ENCODE data around the gene INO80E.

Gene INO80E

GRCh38 chr16:29988346-29989075 is 7.5 kb upstream of the INO80E start:
- ATAC-seq: no peak

GRCh38 chr16:29989111-29989858 is 6.8 kb upstream of the INO80E start:
- no peak for ATAC-seq
- TF ChIP-seq PPARA (CRISPR knock-in tag; IDR thresholded peaks at IDR 0.05; ENCODE audit: borderline replicate concordance) (no peak), GLIS3 (CRISPR knock-in tag; IDR thresholded peaks at IDR 0.05) (no peak), ZNF70 (CRISPR knock-in tag; IDR thresholded peaks at IDR 0.05) (no peak), ZFP3 (CRISPR knock-in tag; IDR thresholded peaks at IDR 0.05) (no peak), SNAI2 (CRISPR knock-in tag; IDR thresholded peaks at IDR 0.05) (no peak), TSHZ2 (CRISPR knock-in tag; IDR thresholded peaks at IDR 0.05) (no peak), TCF4 (CRISPR knock-in tag; IDR thresholded peaks at IDR 0.05; ENCODE audit: borderline replicate concordance) (no peak), ZFP30 (CRISPR knock-in tag; IDR thresholded peaks at IDR 0.05) (no peak), ZNF565 (CRISPR knock-in tag; conservative IDR thresholded peaks at IDR 0.05; ENCODE audit: low read depth) (no peak), CSDC2 (CRISPR knock-in tag; IDR thresholded peaks at IDR 0.05) (no peak), PATZ1 (CRISPR knock-in tag; IDR thresholded peaks at IDR 0.05; ENCODE audit: borderline replicate concordance) (no peak), POU6F1 (CRISPR knock-in tag; IDR thresholded peaks at IDR 0.05; ENCODE audit: borderline replicate concordance, low read depth) (no peak), ISL1 (CRISPR knock-in tag; IDR thresholded peaks at IDR 0.05) (no peak), BACH2 (CRISPR knock-in tag; IDR thresholded peaks at IDR 0.05; ENCODE audit: borderline replicate concordance) (no peak), CSRNP3 (CRISPR knock-in tag; IDR thresholded peaks at IDR 0.05) (no peak), ZC3H10 (CRISPR knock-in tag; IDR thresholded peaks at IDR 0.05) (no peak), CREB5 (CRISPR knock-in tag; IDR thresholded peaks at IDR 0.05; ENCODE audit: low read depth) (no peak), ESRRG (CRISPR knock-in tag; IDR thresholded peaks at IDR 0.05) (no peak), ARNTL (CRISPR knock-in tag; IDR thresholded peaks at IDR 0.05; ENCODE audit: borderline replicate concordance, low read depth) (no peak), RARB (CRISPR knock-in tag; IDR thresholded peaks at IDR 0.05) (no peak)

More at GRCh38 chr16:29988346-29989075, 7.5 kb upstream of the INO80E start:
- no peak for TF ChIP-seq CSDC2 (CRISPR knock-in tag; IDR thresholded peaks at IDR 0.05)
- no peak for TF ChIP-seq ZC3H10 (CRISPR knock-in tag; IDR thresholded peaks at IDR 0.05)
- no peak for TF ChIP-seq RARB (CRISPR knock-in tag; IDR thresholded peaks at IDR 0.05)
- TF ChIP-seq ZFP3 (CRISPR knock-in tag; IDR thresholded peaks at IDR 0.05): no peak
- no peak for TF ChIP-seq ZNF70 (CRISPR knock-in tag; IDR thresholded peaks at IDR 0.05)
- no peak for TF ChIP-seq ZFP30 (CRISPR knock-in tag; IDR thresholded peaks at IDR 0.05)
